HG02759 (cell line): Measurements from ENCODE around the gene DVL1.

Experiments used
- ATAC-seq: cut with Tn5 transposase; IDR thresholded peaks from one replicate; pipeline ENCODE4 v1.9.1; 2021; ENCODE audit warnings: mild to moderate bottlenecking, moderate library complexity; ENCODE audit not compliant: unreplicated experiment

DVL1 gene

GRCh38 chr1:1299686-1300351, 49.4 kb downstream of the DVL1 start:
- ATAC-seq: no peak

DNA sequence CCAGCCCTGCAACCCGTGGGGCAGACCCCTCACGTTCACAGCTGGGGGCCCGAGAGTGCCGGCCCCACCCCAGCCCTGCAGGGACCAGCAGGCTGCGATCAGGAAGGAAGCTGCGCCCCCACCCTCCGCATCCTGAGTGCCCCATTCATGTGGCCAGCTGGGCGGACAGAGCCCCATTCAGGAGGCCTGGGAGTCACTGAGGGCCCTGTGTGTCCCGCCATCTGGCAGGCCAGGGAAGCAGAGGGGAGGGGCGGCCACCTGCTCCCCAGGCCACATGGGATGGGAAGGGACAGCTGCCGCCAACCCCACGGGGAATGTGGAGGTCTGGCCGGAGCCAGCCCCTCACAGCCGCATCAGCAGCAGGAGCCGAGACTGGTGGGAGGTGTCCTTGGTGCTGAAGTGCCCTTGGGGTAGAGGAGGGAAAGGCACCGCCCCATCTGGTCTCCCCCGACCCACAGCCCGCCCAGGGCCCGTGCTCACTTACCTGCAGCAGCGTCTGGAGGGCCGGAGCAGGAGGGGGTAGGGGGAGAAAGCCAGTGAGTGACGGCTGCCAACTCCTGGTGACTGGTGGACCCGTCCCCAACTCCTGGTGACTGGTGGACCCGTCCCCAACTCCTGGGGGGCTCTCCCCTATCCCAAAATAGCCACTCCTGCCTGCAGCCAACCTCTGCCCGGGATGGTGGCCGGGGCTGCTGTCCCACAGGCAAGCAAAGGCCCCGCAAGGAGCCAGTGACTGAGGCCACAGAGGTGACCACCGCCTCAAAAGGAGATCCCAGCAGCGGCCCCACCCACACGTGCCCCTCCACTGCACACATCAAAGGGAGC, 50.1 kb downstream of the DVL1 start:
- no peak for ATAC-seq

GRCh38 chr1:1297802-1298424, 51.3 kb downstream of the DVL1 start:
- no peak for ATAC-seq

DNA sequence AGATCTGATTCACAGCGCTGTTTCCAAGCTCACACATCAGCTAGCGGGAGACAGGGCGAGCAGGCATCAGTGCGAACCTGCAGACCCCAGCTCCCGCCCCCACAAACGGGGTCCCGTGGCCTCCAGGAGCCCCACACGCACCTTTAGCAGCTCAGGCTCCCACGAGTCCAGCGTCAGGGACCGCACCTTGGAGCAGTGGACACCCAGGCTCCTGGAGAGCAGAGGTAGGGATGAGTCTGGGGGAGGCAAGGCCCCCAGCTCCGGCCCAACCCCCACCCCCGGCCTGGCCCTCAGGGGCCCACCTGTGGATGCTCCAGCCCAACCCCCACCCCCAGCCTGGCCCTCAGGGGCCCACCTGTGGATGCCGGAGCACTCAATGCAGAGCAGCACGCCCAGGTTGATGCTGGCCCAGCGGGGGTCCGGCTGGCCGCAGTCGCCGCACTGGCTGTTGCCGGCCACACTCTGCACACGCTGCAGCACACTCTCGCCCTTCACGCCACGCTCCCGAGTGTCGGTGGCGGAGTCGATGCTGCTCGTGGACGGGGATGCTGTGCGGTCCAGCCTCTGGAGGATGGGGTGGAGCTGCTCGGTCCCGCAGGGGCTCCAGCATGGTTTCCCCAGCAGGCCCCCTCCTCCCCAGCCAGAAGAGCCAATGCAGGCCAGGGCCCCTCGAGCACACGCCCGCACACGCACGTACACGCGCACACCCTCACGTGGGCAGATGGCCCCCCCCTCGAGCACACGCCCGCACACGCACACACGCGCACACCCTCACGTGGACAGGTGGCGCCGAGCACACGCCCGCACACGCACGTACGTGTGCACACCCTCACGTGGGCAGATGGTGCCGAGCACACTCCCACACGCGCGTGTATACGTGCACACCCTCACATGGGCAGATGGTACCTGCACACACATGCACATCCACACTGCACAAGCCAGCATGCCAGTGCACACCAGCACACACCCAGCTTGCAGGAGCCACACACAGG, 52.9 kb downstream of the DVL1 start:
- no peak for ATAC-seq

DNA sequence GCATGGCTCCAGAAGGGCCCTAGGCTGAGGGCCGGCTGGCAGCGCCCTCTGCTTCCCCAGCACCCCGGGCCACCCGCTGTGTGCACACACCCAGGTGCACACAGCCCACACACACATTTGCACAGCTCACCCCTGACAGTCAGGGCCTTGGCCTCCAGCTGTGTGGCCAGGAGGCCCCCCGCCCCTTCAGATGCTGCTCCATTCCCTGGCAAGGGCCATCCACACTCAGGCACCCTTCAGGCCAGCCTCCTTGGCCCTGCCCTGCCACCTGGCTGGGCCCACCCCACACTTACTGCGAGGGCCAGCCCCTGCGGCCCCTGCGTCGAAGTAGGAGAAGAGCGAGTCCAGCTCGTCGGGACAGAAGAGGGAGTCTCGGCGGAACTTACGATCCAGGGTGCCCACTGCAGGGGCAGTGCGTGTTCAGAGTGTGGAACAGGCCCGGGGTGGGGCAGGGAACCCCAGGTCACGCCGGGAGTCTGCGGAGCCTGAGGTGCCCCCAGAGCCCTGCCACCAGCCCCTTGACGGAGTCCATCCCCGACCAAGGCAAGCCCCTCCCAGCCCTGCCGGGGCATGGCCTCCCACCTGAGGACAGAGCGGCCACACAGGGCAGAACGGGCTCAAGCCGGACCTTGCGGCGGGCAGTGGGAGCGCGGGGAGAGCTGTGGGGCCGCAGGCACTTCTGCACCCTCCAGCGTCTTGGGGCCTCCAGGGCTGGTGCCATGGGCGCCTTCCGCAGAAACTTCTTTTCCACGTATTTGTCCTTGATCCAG, 53.9 kb downstream of the DVL1 start:
- no peak for ATAC-seq

GRCh38 chr1:1294250-1294890, 54.8 kb downstream of the DVL1 start:
- ATAC-seq: no peak

- no peak for ATAC-seq
These were observed 55.7 kb downstream of the DVL1 start for GRCh38 chr1:1293263-1294249.

GRCh38 chr1:1292851-1293250, 56.4 kb downstream of the DVL1 start:
- ATAC-seq: no peak

- ATAC-seq: no peak
These were observed 56.8 kb downstream of the DVL1 start for GRCh38 chr1:1292442-1292779.

DNA sequence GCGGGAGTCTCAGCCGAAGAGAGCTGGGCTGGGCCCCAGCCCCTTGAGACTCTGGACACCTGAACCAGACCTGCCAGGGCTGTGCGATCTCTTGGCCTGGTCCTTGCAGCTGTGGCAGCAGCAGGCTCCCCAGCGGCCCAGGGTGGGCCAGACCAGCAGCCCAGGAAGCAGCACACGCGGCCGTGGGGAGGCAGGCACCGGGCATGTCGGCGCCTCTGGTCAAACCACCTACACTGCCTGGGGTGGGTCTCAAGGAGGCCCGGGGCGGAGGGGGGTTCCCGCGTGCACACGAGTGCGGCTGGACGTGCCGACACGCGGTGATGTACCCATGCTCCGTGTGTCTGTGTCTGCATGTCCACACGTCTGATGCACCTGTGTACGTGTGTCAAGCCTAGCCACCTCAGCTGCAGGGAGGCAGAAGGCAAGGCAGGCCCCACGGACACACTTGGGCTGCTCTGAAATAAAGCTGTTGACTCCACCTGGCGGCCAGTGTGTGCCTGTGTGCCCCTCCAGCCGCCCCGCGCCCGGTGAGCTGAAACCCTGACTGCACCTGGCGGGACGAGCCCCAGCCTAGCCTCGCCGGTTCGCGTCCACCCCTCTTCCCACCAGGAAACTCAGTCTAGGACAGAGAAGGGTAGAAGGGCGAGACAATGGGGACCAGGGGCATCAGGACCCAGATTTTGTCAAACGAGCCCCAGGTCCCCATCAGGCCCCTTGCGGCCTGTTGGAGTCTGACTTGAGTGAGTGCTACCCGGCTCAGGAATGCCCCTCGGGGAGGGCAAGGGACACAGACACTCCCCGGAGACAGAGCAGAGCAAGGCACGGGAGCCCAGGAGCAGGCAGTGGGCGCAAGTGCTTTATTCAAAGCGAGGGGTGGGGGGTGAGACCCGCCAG, 57.4 kb downstream of the DVL1 start:
- ATAC-seq: no peak

DNA sequence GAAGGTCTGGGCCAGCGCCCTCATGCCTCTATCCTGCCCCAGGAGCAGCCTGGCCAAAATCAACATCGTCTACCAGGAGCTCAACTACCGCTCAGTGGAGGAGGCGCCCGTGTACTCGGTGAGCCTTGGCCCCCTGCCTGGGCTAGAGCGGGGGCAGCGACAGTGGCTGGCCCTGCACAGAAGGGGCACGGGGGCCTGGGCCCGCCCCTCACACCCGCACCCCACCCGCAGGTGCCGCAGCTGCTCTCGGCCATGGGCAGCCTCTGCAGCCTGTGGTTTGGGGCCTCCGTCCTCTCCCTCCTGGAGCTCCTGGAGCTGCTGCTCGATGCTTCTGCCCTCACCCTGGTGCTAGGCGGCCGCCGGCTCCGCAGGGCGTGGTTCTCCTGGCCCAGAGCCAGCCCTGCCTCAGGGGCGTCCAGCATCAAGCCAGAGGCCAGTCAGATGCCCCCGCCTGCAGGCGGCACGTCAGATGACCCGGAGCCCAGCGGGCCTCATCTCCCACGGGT, 58.1 kb downstream of the DVL1 start:
- no peak for ATAC-seq

- ATAC-seq: no peak
These were observed 58.9 kb downstream of the DVL1 start for GRCh38 chr1:1290238-1290731.

DNA sequence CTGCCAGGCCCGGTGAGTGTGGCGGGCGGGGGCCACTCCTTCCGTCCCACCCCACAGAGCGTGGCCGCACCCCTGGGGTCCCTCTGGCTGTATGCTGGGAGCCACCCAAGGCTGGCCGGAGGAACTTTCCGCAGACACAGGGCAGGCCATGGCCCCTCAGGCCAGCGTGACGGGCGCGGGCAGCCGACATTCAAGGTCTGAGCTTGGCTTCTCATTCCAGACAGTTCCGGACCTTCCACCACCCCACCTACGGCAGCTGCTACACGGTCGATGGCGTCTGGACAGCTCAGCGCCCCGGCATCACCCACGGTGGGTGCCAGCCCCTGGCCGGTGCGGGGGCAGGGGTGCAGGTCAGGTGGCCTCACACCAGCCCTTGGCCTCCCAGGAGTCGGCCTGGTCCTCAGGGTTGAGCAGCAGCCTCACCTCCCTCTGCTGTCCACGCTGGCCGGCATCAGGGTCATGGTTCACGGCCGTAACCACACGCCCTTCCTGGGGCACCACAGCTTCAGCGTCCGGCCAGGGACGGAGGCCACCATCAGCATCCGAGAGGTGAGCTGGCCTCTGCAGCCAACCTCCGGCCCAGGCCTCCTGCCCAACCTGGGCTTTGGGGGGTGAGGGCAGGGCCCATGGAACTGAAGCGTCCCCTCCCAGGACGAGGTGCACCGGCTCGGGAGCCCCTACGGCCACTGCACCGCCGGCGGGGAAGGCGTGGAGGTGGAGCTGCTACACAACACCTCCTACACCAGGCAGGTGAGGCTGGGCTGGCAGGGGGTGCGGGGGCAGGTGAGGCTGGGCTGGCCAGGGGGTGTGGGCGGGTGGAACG, 61.7 kb downstream of the DVL1 start:
- no peak for ATAC-seq

- ATAC-seq: no peak
These were observed 62.6 kb downstream of the DVL1 start for GRCh38 chr1:1286313-1287261.
